WTC11 (cell line): ENCODE data around the gene CMTM1.

Experiments used
- CREB1 ChIP-seq: sonication (generic); formaldehyde crosslinking; IDR thresholded peaks from 2 replicates; pipeline ENCODE4 v1.8.0; 2023; ENCODE audit warnings: mild to moderate bottlenecking, missing genetic modification reagents
- CTCF ChIP-seq: fragments of 200-600 bp; IDR thresholded peaks from 2 replicates; pipeline ENCODE4 v1.8.0; 2022; ENCODE audit warnings: antibody characterized with exemption
- E2F5 ChIP-seq: sonication (generic); formaldehyde crosslinking; IDR thresholded peaks from 2 replicates; pipeline ENCODE4 v1.8.1; 2022; ENCODE audit warnings: mild to moderate bottlenecking, moderate library complexity, missing genetic modification reagents
- TP53 ChIP-seq: sonication (generic); formaldehyde crosslinking; IDR thresholded peaks from 2 replicates; pipeline ENCODE4 v1.8.1; 2023; ENCODE audit warnings: mild to moderate bottlenecking, missing genetic modification reagents
- USF2 ChIP-seq: sonication (generic); formaldehyde crosslinking; IDR thresholded peaks from 2 replicates; pipeline ENCODE4 v1.8.1; 2023; ENCODE audit warnings: mild to moderate bottlenecking, missing genetic modification reagents, moderate library complexity
- ZNF512 ChIP-seq: sonication (generic); formaldehyde crosslinking; IDR thresholded peaks from 2 replicates; pipeline ENCODE4 v1.8.1; 2022; ENCODE audit warnings: missing genetic modification reagents, borderline replicate concordance

- TF ChIP-seq E2F5 (no peak), CTCF (no peak), ZNF512 (CRISPR knock-in tag) (no peak), USF2 (CRISPR knock-in tag) (no peak), TP53 (CRISPR knock-in tag) (no peak), CREB1 (no peak)
Observed at GRCh38 chr16:66541388-66542355, 24.6 kb upstream of the CMTM1 start.
